Measurements from ENCODE around the gene AUTS2. TPM values are rescaled to one million over a fixed set of nuclear protein-coding genes. Genes with fewer than 3 reads are reported as not detected.
"Not testable (repeated sequence)": the region's sequence is repeated elsewhere in the genome, so short reads cannot be mapped to it uniquely, and the experiment has no call there.

AUTS2 gene
- total RNA-seq, 5 donors from 2014 or later (not counting 1 experiment from before 2014, with no cell fraction given) = 10.6 to 66.2 (median 37.6) TPM

- Mint-ChIP-seq H3K4me3 (no peak overlapping the region), H3K27ac (no peak overlapping the region), H3K9me3 (no peaks in the 10 kb centered on the region), H3K4me1 (no peaks in the 10 kb centered on the region), H3K27me3 (no peaks in the 10 kb centered on the region), H3K36me3 (no peaks in the 10 kb centered on the region)
- Histone ChIP-seq H3K4me3 (ENCODE audit: control insufficient read depth in 1 of 2, extremely low read depth in 1 of 2, low read length in 1 of 2) (no peak overlapping the region), H3K9me3 (no peaks in the 10 kb centered on the region), H3K4me1 (ENCODE audit: control insufficient read depth in 1 of 2, extremely low read depth in 1 of 2, insufficient read depth in 2 of 2, low read length in 2 of 2) (no peaks in the 10 kb centered on the region), H3K27me3 (replicated peaks in 1 of 2; ENCODE audit: control insufficient read depth in 2 of 2, extremely low read depth in 1 of 2, insufficient read depth in 2 of 2, low read length in 1 of 2) (peaks cover 0 to 7% of the 10 kb centered on the region in 2 experiments), H3K36me3 (ENCODE audit: control insufficient read depth in 2 of 2, extremely low read depth in 1 of 2, insufficient read depth in 1 of 2, low read length in 1 of 2) (no peaks in the 10 kb centered on the region), H3K27ac (ENCODE audit: low read length) (no peak overlapping the region)
- CTCF ChIA-PET = interaction anchor here (0.6 to 0.7 kb wide), 2 partner anchors 379 to 669 kb away, joined by 5 read pairs; no protein-coding TSS in a partner anchor
- no peak for ATAC-seq (replicated peaks in 1 of 4)
- no peak for DNase-seq
- POLR2A ChIA-PET = no interaction called here
These were observed 179.9 kb downstream of the AUTS2 start for GRCh38 chr7:69778138-69778537.

- ATAC-seq (replicated peaks in 1 of 4) (no peak), DNase-seq (no peak)
- Mint-ChIP-seq H3K36me3 (no peaks in the 10 kb centered on the region), H3K9me3 (peaks cover 0 to 3% (median 0%) of the 10 kb centered on the region in 3 donors), H3K4me3 (no peak overlapping the region), H3K27ac (no peak overlapping the region), H3K27me3 (peaks cover 0 to 2% of the 10 kb centered on the region in 2 donors), H3K4me1 (no peaks in the 10 kb centered on the region)
- H3K27ac ChIP-seq (ENCODE audit: low read length) = no peak overlapping the region
- no peaks in the 10 kb centered on the region for H3K4me1 ChIP-seq (ENCODE audit: control insufficient read depth in 1 of 2, extremely low read depth in 1 of 2, insufficient read depth in 2 of 2, low read length in 2 of 2)
- peaks cover 0 to 3% of the 10 kb centered on the region in 2 experiments for H3K27me3 ChIP-seq (replicated peaks in 1 of 2; ENCODE audit: control insufficient read depth in 2 of 2, extremely low read depth in 1 of 2, insufficient read depth in 2 of 2, low read length in 1 of 2)
- POLR2A ChIA-PET = no interaction called here
- H3K36me3 ChIP-seq (ENCODE audit: control insufficient read depth in 2 of 2, extremely low read depth in 1 of 2, insufficient read depth in 1 of 2, low read length in 1 of 2) = no peaks in the 10 kb centered on the region
- H3K4me3 ChIP-seq (ENCODE audit: control insufficient read depth in 1 of 2, extremely low read depth in 1 of 2, low read length in 1 of 2) = no peak overlapping the region
- CTCF ChIA-PET = no interaction called here
- WGBS (ENCODE audit: insufficient coverage) = 75% methylated on average over 1 of the region's 1 CpG
- no peaks in the 10 kb centered on the region for H3K9me3 ChIP-seq
These were observed 182.1 kb downstream of the AUTS2 start for GRCh38 chr7:69780379-69780778.

GRCh38 chr7:69781412-69781846 is 183.2 kb downstream of the AUTS2 start:
- Histone ChIP-seq H3K27ac (ENCODE audit: low read length) (no peak overlapping the region), H3K36me3 (ENCODE audit: control insufficient read depth in 2 of 2, extremely low read depth in 1 of 2, insufficient read depth in 1 of 2, low read length in 1 of 2) (no peaks in the 10 kb centered on the region), H3K4me1 (ENCODE audit: control insufficient read depth in 1 of 2, extremely low read depth in 1 of 2, insufficient read depth in 2 of 2, low read length in 2 of 2) (no peaks in the 10 kb centered on the region), H3K9me3 (no peaks in the 10 kb centered on the region), H3K27me3 (replicated peaks in 1 of 2; ENCODE audit: control insufficient read depth in 2 of 2, extremely low read depth in 1 of 2, insufficient read depth in 2 of 2, low read length in 1 of 2) (peaks cover 0 to 3% of the 10 kb centered on the region in 2 experiments), H3K4me3 (ENCODE audit: control insufficient read depth in 1 of 2, extremely low read depth in 1 of 2, low read length in 1 of 2) (no peak overlapping the region)
- 86% methylated on average over 2 of the region's 3 CpGs for WGBS (ENCODE audit: insufficient coverage)
- H3K36me3 Mint-ChIP-seq = no peaks in the 10 kb centered on the region
- peaks cover 0 to 3% (median 0%) of the 10 kb centered on the region in 3 donors for H3K9me3 Mint-ChIP-seq
- H3K4me1 Mint-ChIP-seq = no peaks in the 10 kb centered on the region
- ATAC-seq (replicated peaks in 1 of 4) (no peak), DNase-seq (no peak)
- POLR2A ChIA-PET = no interaction called here
- no peak overlapping the region for H3K4me3 Mint-ChIP-seq
- peaks cover 0 to 2% of the 10 kb centered on the region in 2 donors for H3K27me3 Mint-ChIP-seq
- H3K27ac Mint-ChIP-seq = no peak overlapping the region
- CTCF ChIA-PET = no interaction called here

GRCh38 chr7:69782917-69783684 is 184.8 kb downstream of the AUTS2 start:
- CTCF ChIA-PET = no interaction called here
- no peak overlapping the region for H3K27ac Mint-ChIP-seq
- Histone ChIP-seq H3K4me3 (ENCODE audit: control insufficient read depth in 1 of 2, extremely low read depth in 1 of 2, low read length in 1 of 2) (no peak overlapping the region), H3K27me3 (replicated peaks in 1 of 2; ENCODE audit: control insufficient read depth in 2 of 2, extremely low read depth in 1 of 2, insufficient read depth in 2 of 2, low read length in 1 of 2) (peaks cover 0 to 3% of the 10 kb centered on the region in 2 experiments), H3K36me3 (ENCODE audit: control insufficient read depth in 2 of 2, extremely low read depth in 1 of 2, insufficient read depth in 1 of 2, low read length in 1 of 2) (no peaks in the 10 kb centered on the region), H3K27ac (ENCODE audit: low read length) (no peak overlapping the region), H3K4me1 (ENCODE audit: control insufficient read depth in 1 of 2, extremely low read depth in 1 of 2, insufficient read depth in 2 of 2, low read length in 2 of 2) (no peaks in the 10 kb centered on the region), H3K9me3 (no peaks in the 10 kb centered on the region)
- no peak overlapping the region for H3K4me3 Mint-ChIP-seq
- 71% methylated on average over 6 of the region's 7 CpGs for WGBS (ENCODE audit: insufficient coverage)
- H3K36me3 Mint-ChIP-seq = no peaks in the 10 kb centered on the region
- no peak for DNase-seq
- ATAC-seq (replicated peaks in 1 of 4) = no peak
- no peaks in the 10 kb centered on the region for H3K4me1 Mint-ChIP-seq
- H3K27me3 Mint-ChIP-seq = peaks cover 0 to 2% of the 10 kb centered on the region in 2 donors
- POLR2A ChIA-PET = no interaction called here
- H3K9me3 Mint-ChIP-seq = peaks cover 0 to 3% (median 0%) of the 10 kb centered on the region in 3 donors

- ATAC-seq (replicated peaks in 1 of 4); H3K27me3 ChIP-seq (replicated peaks in 1 of 2; ENCODE audit: control insufficient read depth in 2 of 2, extremely low read depth in 1 of 2, insufficient read depth in 2 of 2, low read length in 1 of 2); CTCF ChIA-PET; H3K4me1 ChIP-seq (ENCODE audit: control insufficient read depth in 1 of 2, extremely low read depth in 1 of 2, insufficient read depth in 2 of 2, low read length in 2 of 2); H3K27me3 Mint-ChIP-seq; H3K36me3 ChIP-seq (ENCODE audit: control insufficient read depth in 2 of 2, extremely low read depth in 1 of 2, insufficient read depth in 1 of 2, low read length in 1 of 2); H3K4me1 Mint-ChIP-seq; H3K4me3 Mint-ChIP-seq; H3K27ac ChIP-seq (ENCODE audit: low read length); H3K9me3 Mint-ChIP-seq; H3K36me3 Mint-ChIP-seq; H3K27ac Mint-ChIP-seq; DNase-seq; H3K9me3 ChIP-seq; H3K4me3 ChIP-seq (ENCODE audit: control insufficient read depth in 1 of 2, extremely low read depth in 1 of 2, low read length in 1 of 2); POLR2A ChIA-PET: not testable (repeated sequence)
- 94% methylated on average over 6 of the region's 6 CpGs for WGBS (ENCODE audit: insufficient coverage)
These were observed 187.9 kb downstream of the AUTS2 start for GRCh38 chr7:69786130-69786529.

- ATAC-seq (replicated peaks in 1 of 4) = no peak
- peaks cover 0 to 3% (median 0%) of the 10 kb centered on the region in 3 donors for H3K9me3 Mint-ChIP-seq
- no peaks in the 10 kb centered on the region for H3K4me1 Mint-ChIP-seq
- Histone ChIP-seq H3K4me3 (ENCODE audit: control insufficient read depth in 1 of 2, extremely low read depth in 1 of 2, low read length in 1 of 2) (no peak overlapping the region), H3K27ac (ENCODE audit: low read length) (no peak overlapping the region), H3K36me3 (ENCODE audit: control insufficient read depth in 2 of 2, extremely low read depth in 1 of 2, insufficient read depth in 1 of 2, low read length in 1 of 2) (no peaks in the 10 kb centered on the region), H3K9me3 (no peaks in the 10 kb centered on the region), H3K27me3 (replicated peaks in 1 of 2; ENCODE audit: control insufficient read depth in 2 of 2, extremely low read depth in 1 of 2, insufficient read depth in 2 of 2, low read length in 1 of 2) (peaks cover 0 to 3% of the 10 kb centered on the region in 2 experiments), H3K4me1 (ENCODE audit: control insufficient read depth in 1 of 2, extremely low read depth in 1 of 2, insufficient read depth in 2 of 2, low read length in 2 of 2) (no peaks in the 10 kb centered on the region)
- no peak overlapping the region for H3K4me3 Mint-ChIP-seq
- no peaks in the 10 kb centered on the region for H3K36me3 Mint-ChIP-seq
- H3K27ac Mint-ChIP-seq = no peak overlapping the region
- POLR2A ChIA-PET = no interaction called here
- DNase-seq = no peak
- CTCF ChIA-PET = no interaction called here
- H3K27me3 Mint-ChIP-seq = peaks cover 0 to 2% of the 10 kb centered on the region in 2 donors
- no CpG with 5 or more reads among the region's 3 CpGs for WGBS (ENCODE audit: insufficient coverage)
These were observed 188.6 kb downstream of the AUTS2 start for GRCh38 chr7:69786730-69787395.

Data from T-cell (primary cell).